H1 (cell line): ENCODE measurements around the gene ARSB. TPM values are rescaled to one million over a fixed set of nuclear protein-coding genes. Genes with fewer than 3 reads are reported as not detected.

Experiments
- MAFK ChIP-seq: IDR thresholded peaks from 2 replicates; pipeline ENCODE4 v1.6.1; 2012; ENCODE audit warnings: low read depth, mild to moderate bottlenecking, improper control_type of control experiment, low read length
- RFX5 ChIP-seq: IDR thresholded peaks from 2 replicates; pipeline ENCODE4 v1.6.1; 2011; ENCODE audit warnings: low read depth, low read length, improper control_type of control experiment, borderline replicate concordance
- polyA plus RNA-seq, 7 experiments: library from polyadenylated mRNA; depleted of rRNA in 3 of 7; stranded (reverse) in 5 of 7; unstranded in 2 of 7; fragments of >200 nt in 5 of 7; fragments of 200-250 nt in 2 of 7; gene quantifications; 1 replicate in 5 of 7; 2 replicates in 1 of 7; 4 replicates in 1 of 7; pipeline versions ENCODE4 v1.2.1 to v1.2.3, GENCODE V29; 2011 to 2013; ENCODE audit warnings: missing spikeins in 2 of 7, mixed read lengths in 2 of 7
- total RNA-seq: library from RNA; stranded (reverse); fragmentation: NEBNext Ultra II Directional; extraction: Animal tissue kit (Norgen Biotek cat#: 25700); gene quantifications from 2 replicates; pipeline ENCODE4 v1.2.1, GENCODE V29; 2021

The ARSB gene
- total and polyA plus RNA-seq, 2 of the 8 experiments (the other 6 are each of a cell fraction or from before 2014, with no cell fraction given): 6.4 to 13.9 TPM

DNA sequence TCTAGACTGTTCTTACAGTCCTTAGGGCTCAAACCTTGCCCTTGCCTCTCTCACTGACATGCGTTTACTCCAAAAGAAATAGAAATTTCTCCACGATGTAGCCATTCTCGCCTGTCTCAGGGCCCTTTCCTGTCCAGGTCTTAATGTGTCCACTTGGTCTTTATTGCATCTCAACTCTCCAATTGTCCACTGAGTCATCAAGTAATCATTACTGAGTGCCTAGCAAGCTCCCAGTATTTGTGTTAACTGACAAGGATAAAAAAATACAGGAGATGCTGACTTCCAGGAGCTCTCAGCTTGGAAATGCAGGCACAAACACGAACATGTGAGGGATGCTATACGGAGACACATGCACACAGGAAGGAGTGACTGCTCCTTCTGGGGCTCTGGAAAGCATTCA is 147.3 kb downstream of the ARSB start (continued):
- TF ChIP-seq RFX5 (no peak), MAFK (no peak)
- TF ChIP-seq, all 59 proteins: peak for 0
